COR-L47 (cell line): ENCODE measurements around the gene FKBP10.
"Not testable (repeated sequence)": the region's sequence is repeated elsewhere in the genome, so short reads cannot be mapped to it uniquely, and the experiment has no call there.

Source experiments
- DNase-seq: peaks from one replicate; lab custom pipeline; 2025; lab: John Stamatoyannopoulos, UW

Gene FKBP10, protein sequence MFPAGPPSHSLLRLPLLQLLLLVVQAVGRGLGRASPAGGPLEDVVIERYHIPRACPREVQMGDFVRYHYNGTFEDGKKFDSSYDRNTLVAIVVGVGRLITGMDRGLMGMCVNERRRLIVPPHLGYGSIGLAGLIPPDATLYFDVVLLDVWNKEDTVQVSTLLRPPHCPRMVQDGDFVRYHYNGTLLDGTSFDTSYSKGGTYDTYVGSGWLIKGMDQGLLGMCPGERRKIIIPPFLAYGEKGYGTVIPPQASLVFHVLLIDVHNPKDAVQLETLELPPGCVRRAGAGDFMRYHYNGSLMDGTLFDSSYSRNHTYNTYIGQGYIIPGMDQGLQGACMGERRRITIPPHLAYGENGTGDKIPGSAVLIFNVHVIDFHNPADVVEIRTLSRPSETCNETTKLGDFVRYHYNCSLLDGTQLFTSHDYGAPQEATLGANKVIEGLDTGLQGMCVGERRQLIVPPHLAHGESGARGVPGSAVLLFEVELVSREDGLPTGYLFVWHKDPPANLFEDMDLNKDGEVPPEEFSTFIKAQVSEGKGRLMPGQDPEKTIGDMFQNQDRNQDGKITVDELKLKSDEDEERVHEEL

GRCh38 chr17:41812381-41813151, at the start of gene FKBP10:
Gene FKBP10, plus strand, starts transcription at chr17:41813004. Its CDS starts 31 bp downstream, at chr17:41813035.
- DNase-seq: peak; percentile 77

- no peak for DNase-seq
These were observed 49.5 kb upstream of the FKBP10 start for GRCh38 chr17:41763327-41763726.

GRCh38 chr17:41766135-41766534, 46.7 kb upstream of the FKBP10 start:
- no peak for DNase-seq

GRCh38 chr17:41767324-41768042, 45.3 kb upstream of the FKBP10 start:
- DNase-seq: no peak

DNA sequence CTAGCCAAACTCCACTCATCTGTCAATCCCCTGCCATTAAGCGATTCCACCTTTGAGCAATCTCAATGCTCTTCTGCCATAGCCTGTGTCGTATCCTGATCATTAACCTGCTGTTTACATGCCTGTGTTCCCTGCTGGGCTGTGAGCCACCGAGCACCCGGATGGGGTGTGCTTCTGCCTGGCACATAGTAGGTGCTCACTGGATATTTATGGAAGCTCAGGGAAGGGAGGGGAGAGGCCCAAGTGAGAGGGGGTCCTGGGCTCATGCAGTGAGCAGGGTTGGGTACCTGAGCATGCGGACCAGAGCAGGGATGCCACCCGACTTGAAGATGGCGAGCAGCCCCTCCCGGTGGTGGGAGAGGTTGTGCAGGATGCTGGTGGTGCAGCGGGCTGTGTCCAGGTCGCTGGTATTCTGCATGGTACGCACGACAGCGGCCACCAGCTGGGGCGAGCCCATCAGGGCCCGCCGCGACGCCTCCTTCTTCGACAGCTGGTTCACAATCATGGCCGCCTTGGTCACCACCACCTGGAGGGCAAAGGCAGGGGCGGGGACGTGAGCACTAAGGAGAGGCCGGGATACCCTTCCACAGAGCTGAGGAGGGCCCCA, 44.0 kb upstream of the FKBP10 start:
- DNase-seq: no peak

GRCh38 chr17:41769346-41769862, 43.4 kb upstream of the FKBP10 start:
- no peak for DNase-seq

DNA sequence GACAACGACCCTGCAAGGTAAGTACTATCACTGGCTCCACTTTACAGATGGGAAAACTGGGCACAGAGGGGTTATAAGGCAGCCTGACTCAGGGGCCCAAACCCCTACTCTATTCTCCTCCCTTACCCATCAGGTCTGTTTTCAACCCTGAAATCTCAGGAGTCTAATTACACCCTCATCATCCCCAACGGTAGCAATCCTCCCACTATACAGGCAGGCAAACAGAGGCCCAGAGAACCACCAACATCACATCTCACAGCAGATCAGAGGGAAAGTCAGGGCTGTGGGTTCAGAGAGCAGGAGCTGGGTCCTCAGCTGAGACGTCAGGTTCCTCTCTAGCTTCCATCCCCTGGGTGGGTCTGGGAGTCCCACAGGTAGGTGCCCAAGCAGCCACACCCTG, 42.8 kb upstream of the FKBP10 start:
- DNase-seq: no peak

GRCh38 chr17:41771389-41772206, 41.2 kb upstream of the FKBP10 start:
- no peak for DNase-seq

GRCh38 chr17:41772218-41772585, 40.6 kb upstream of the FKBP10 start:
- DNase-seq: no peak

GRCh38 chr17:41772586-41773189, 40.1 kb upstream of the FKBP10 start:
- no peak for DNase-seq

DNA sequence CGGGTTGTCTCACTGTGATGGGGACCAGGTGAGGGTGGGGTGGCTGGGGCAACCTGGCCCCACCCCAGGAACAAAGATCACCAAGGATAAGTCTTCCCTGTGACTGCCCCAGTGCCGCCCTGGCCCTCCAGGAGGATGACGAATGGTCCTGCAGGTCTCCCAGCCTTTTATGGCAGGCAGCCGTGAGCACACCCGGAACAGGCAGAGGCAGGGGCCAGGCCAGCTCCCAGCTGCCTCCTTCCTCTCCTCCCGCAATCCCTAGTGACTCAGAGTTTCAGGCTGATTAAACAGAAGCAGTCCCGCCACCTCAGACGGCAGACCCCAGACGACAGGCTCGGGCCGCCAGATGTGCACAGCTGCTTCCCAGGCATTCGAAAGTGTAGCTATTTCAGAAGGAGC, 39.6 kb upstream of the FKBP10 start:
- DNase-seq: no peak

- no peak for DNase-seq
These were observed 39.0 kb upstream of the FKBP10 start for GRCh38 chr17:41773731-41774193.

GRCh38 chr17:41775394-41776226, 37.2 kb upstream of the FKBP10 start:
- no peak for DNase-seq

- not testable (repeated sequence) for DNase-seq
These were observed 36.4 kb upstream of the FKBP10 start for GRCh38 chr17:41776262-41776900.

GRCh38 chr17:41777157-41777573, 35.6 kb upstream of the FKBP10 start:
- DNase-seq: peak; percentile 12

DNA sequence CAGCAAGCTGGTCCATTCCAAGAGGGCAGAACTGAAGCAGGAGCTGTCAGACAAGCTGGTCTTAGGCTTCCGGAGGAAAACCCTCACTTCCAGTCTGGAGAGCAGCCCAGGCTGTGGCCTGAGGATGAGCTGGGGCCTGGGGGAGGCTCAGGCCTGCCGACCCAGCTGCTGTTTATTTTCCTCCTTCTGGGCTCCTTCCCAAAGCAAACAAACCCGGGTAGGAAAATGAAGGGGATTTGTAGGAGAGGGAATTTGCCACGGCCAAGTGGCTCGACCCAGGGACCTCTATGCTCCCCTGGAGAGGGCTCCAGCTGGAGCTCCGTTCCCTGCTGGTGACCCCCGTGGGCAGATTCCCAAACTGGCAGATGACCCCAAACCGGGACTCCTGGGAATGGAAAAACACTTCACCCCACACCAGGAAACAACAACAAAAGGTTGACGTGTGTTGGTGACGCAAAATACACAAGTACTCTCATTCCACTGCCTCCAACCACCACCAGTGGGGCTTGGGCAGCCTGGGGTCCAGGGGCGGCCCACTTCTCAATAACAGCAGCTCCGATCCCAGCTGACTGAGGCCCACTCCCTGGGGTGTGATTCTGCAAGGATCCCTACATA, 35.1 kb upstream of the FKBP10 start:
- DNase-seq: peak; percentile 84

GRCh38 chr17:41779954-41780353, 32.9 kb upstream of the FKBP10 start:
- no peak for DNase-seq

- DNase-seq: no peak
These were observed 31.2 kb upstream of the FKBP10 start for GRCh38 chr17:41781404-41782110.
